ENCODE data around the gene CARD14. TPM values are rescaled to one million over a fixed set of nuclear protein-coding genes. Genes with fewer than 3 reads are reported as not detected.

CARD14 gene
- total and polyA plus RNA-seq, 2 experiments from 2014 or later = 0.08 to 0.52 TPM

GRCh38 chr17:80222376-80223141, 52.7 kb downstream of the CARD14 start:
- TF ChIP-seq CTCF (conservative IDR thresholded peaks at IDR 0.05; ENCODE audit: low read depth in 2 of 2) = no peak
- TF ChIP-seq ZNF331 (CRISPR knock-in tag; IDR thresholded peaks at IDR 0.05; ENCODE audit: low read depth) = no peak
- no peak for TF ChIP-seq POLR2AphosphoS5 (IDR thresholded peaks at IDR 0.05; ENCODE audit: low read depth)
- TF ChIP-seq EZH2 (IDR thresholded peaks at IDR 0.05; ENCODE audit: low read depth, unreplicated experiment) = no peak
- TF ChIP-seq, protein P1, sequence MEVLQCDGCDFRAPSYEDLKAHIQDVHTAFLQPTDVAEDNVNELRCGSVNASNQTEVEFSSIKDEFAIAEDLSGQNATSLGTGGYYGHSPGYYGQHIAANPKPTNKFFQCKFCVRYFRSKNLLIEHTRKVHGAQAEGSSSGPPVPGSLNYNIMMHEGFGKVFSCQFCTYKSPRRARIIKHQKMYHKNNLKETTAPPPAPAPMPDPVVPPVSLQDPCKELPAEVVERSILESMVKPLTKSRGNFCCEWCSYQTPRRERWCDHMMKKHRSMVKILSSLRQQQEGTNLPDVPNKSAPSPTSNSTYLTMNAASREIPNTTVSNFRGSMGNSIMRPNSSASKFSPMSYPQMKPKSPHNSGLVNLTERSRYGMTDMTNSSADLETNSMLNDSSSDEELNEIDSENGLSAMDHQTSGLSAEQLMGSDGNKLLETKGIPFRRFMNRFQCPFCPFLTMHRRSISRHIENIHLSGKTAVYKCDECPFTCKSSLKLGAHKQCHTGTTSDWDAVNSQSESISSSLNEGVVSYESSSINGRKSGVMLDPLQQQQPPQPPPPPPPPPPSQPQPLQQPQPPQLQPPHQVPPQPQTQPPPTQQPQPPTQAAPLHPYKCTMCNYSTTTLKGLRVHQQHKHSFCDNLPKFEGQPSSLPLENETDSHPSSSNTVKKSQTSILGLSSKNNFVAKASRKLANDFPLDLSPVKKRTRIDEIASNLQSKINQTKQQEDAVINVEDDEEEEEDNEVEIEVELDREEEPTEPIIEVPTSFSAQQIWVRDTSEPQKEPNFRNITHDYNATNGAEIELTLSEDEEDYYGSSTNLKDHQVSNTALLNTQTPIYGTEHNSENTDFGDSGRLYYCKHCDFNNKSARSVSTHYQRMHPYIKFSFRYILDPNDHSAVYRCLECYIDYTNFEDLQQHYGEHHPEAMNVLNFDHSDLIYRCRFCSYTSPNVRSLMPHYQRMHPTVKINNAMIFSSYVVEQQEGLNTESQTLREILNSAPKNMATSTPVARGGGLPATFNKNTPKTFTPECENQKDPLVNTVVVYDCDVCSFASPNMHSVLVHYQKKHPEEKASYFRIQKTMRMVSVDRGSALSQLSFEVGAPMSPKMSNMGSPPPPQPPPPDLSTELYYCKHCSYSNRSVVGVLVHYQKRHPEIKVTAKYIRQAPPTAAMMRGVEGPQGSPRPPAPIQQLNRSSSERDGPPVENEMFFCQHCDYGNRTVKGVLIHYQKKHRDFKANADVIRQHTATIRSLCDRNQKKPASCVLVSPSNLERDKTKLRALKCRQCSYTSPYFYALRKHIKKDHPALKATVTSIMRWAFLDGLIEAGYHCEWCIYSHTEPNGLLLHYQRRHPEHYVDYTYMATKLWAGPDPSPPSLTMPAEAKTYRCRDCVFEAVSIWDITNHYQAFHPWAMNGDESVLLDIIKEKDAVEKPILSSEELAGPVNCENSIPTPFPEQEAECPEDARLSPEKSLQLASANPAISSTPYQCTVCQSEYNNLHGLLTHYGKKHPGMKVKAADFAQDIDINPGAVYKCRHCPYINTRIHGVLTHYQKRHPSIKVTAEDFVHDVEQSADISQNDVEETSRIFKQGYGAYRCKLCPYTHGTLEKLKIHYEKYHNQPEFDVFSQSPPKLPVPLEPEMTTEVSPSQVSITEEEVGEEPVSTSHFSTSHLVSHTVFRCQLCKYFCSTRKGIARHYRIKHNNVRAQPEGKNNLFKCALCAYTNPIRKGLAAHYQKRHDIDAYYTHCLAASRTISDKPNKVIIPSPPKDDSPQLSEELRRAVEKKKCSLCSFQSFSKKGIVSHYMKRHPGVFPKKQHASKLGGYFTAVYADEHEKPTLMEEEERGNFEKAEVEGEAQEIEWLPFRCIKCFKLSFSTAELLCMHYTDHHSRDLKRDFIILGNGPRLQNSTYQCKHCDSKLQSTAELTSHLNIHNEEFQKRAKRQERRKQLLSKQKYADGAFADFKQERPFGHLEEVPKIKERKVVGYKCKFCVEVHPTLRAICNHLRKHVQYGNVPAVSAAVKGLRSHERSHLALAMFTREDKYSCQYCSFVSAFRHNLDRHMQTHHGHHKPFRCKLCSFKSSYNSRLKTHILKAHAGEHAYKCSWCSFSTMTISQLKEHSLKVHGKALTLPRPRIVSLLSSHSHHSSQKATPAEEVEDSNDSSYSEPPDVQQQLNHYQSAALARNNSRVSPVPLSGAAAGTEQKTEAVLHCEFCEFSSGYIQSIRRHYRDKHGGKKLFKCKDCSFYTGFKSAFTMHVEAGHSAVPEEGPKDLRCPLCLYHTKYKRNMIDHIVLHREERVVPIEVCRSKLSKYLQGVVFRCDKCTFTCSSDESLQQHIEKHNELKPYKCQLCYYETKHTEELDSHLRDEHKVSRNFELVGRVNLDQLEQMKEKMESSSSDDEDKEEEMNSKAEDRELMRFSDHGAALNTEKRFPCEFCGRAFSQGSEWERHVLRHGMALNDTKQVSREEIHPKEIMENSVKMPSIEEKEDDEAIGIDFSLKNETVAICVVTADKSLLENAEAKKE (CRISPR knock-in tag; IDR thresholded peaks at IDR 0.05) = no peak
- TF ChIP-seq NANOG (IDR thresholded peaks at IDR 0.05; ENCODE audit: borderline replicate concordance) = no peak
- TF ChIP-seq STAT1 (IDR thresholded peaks at IDR 0.05; ENCODE audit: unreplicated experiment) = no peak
- TF ChIP-seq REST (IDR thresholded peaks at IDR 0.05; ENCODE audit: unreplicated experiment) = no peak
- TF ChIP-seq EZH2phosphoT487 (IDR thresholded peaks at IDR 0.05; ENCODE audit: unreplicated experiment) = no peak
- no peak for TF ChIP-seq JUNB (IDR thresholded peaks at IDR 0.05; ENCODE audit: unreplicated experiment)
- TF ChIP-seq, protein P2, sequence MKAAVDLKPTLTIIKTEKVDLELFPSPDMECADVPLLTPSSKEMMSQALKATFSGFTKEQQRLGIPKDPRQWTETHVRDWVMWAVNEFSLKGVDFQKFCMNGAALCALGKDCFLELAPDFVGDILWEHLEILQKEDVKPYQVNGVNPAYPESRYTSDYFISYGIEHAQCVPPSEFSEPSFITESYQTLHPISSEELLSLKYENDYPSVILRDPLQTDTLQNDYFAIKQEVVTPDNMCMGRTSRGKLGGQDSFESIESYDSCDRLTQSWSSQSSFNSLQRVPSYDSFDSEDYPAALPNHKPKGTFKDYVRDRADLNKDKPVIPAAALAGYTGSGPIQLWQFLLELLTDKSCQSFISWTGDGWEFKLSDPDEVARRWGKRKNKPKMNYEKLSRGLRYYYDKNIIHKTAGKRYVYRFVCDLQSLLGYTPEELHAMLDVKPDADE (IDR thresholded peaks at IDR 0.05) = no peak
- TF ChIP-seq ZNF114 (CRISPR knock-in tag; IDR thresholded peaks at IDR 0.05) = no peak
- no peak for TF ChIP-seq CREB1 (CRISPR knock-in tag; IDR thresholded peaks at IDR 0.05; ENCODE audit: low read depth)
- H3K9me3 Mint-ChIP-seq = no peaks in the 10 kb centered on the region; the same call in 2 of the 3 replicates
- H3K27me3 Mint-ChIP-seq (ENCODE audit: insufficient read depth, low read depth, poor library complexity) = peaks cover 6% of the 10 kb centered on the region
- peaks cover 10% of the 10 kb centered on the region; the same call in 1 of the 2 replicates for H3K4me1 ChIP-seq (ENCODE audit: insufficient read depth)
- H3K27me3 ChIP-seq (ENCODE audit: insufficient read depth) = no peaks in the 10 kb centered on the region
- no peak overlapping the region for H2AFZ ChIP-seq
- H3K4me3 ChIP-seq = no peak overlapping the region
- H3F3A ChIP-seq (replicated peaks; ENCODE audit: low read depth) = peaks cover 7% of the 10 kb centered on the region; the same call in 1 of the 2 replicates
- H3K36me3 Mint-ChIP-seq (ENCODE audit: low read depth) = peaks cover 14% of the 10 kb centered on the region; the same call in 2 of the 3 replicates
- no peak for ATAC-seq
- no peaks in the 10 kb centered on the region for H3K36me3 ChIP-seq (ENCODE audit: insufficient read depth)
- peaks cover 7% of the 10 kb centered on the region; the same call in 1 of the 2 replicates for H3K79me2 ChIP-seq (replicated peaks; ENCODE audit: insufficient read depth)
- H4K20me1 ChIP-seq (replicated peaks; ENCODE audit: insufficient read depth) = no peaks in the 10 kb centered on the region
- peak overlapping the region; percentile 16; the same call in 1 of the 3 replicates for H3K4me3 Mint-ChIP-seq
- DNase-seq (ENCODE audit: low spot score) = no peak
- peaks cover 33% of the 10 kb centered on the region for H3K4me1 Mint-ChIP-seq
- no peaks in the 10 kb centered on the region for H3K9me2 ChIP-seq (ENCODE audit: insufficient read depth)
- no peak overlapping the region for H3K27ac ChIP-seq (ENCODE audit: low read depth)
- H3K4me2 ChIP-seq = no peak overlapping the region
- no peak overlapping the region for H3K27ac Mint-ChIP-seq
